Neuronal stem cell (in vitro differentiated cells): ENCODE results near the gene ARHGEF26.

Experiments
- DNase-seq: peaks from one replicate; pipeline ENCODE4 v3.0.0-alpha.2; 2013; ENCODE audit warnings: low spot score
- H2AFZ ChIP-seq: one replicate; pipeline ENCODE4 v1.6.1; 2013; ENCODE audit warnings: mild to moderate bottlenecking, low read length, inconsistent platforms
- H2AK5ac ChIP-seq: 2 replicates; pipeline ENCODE4 v1.6.1; 2013; ENCODE audit warnings: low read depth, mild to moderate bottlenecking, inconsistent platforms, low read length, moderate library complexity, mixed read lengths
- H2BK120ac ChIP-seq: 2 replicates; pipeline ENCODE4 v1.6.1; 2013; ENCODE audit warnings: low read depth, mild to moderate bottlenecking, inconsistent platforms, low read length, moderate library complexity, mixed read lengths
- H2BK12ac ChIP-seq: one replicate; pipeline ENCODE4 v1.6.1; 2013; ENCODE audit warnings: low read length, inconsistent platforms
- H2BK15ac ChIP-seq: 2 replicates; pipeline ENCODE4 v1.6.1; 2013; ENCODE audit warnings: mild to moderate bottlenecking, low read length, inconsistent platforms, mixed read lengths
- H2BK5ac ChIP-seq: one replicate; pipeline ENCODE4 v1.6.1; 2013; ENCODE audit warnings: inconsistent platforms, mild to moderate bottlenecking, low read length, moderate library complexity
- H3K14ac ChIP-seq: one replicate; pipeline ENCODE4 v1.6.1; 2013; ENCODE audit warnings: low read length, inconsistent platforms
- H3K18ac ChIP-seq: 2 replicates; pipeline ENCODE4 v1.6.1; 2013; ENCODE audit warnings: low read length, inconsistent platforms
- H3K23ac ChIP-seq: 2 replicates; pipeline ENCODE4 v1.6.1; 2013; ENCODE audit warnings: low read depth, mild to moderate bottlenecking, mixed read lengths, low read length, inconsistent platforms; ENCODE audit not compliant: poor library complexity
- H3K27ac ChIP-seq: replicated peaks from 3 replicates; pipeline ENCODE4 v1.5.1; 2013; ENCODE audit warnings: low read length, inconsistent platforms
- H3K27me3 ChIP-seq, 3 experiments: 2 replicates each; pipeline ENCODE4 v1.6.1; 2013; ENCODE audit warnings: low read length in 3 of 3, mild to moderate bottlenecking in 2 of 3, inconsistent platforms in 1 of 3, low read depth in 1 of 3, mixed read lengths in 1 of 3, moderate library complexity in 1 of 3; ENCODE audit not compliant: control insufficient read depth in 3 of 3, insufficient read depth in 3 of 3
- H3K36me3 ChIP-seq, 2 donors: replicated peaks in 1 of 2; 2 replicates each; pipeline ENCODE4 v1.6.1; 2013; ENCODE audit warnings: low read length in 2 of 2; ENCODE audit not compliant: control insufficient read depth in 2 of 2, insufficient read depth in 2 of 2
- H3K4ac ChIP-seq: 2 replicates; pipeline ENCODE4 v1.6.1; 2013; ENCODE audit warnings: inconsistent platforms, mild to moderate bottlenecking, low read length, moderate library complexity
- H3K4me1 ChIP-seq, 2 donors: 1 replicate in 1 of 2; 2 replicates in 1 of 2; pipeline ENCODE4 v1.6.1; 2013; ENCODE audit warnings: low read length in 2 of 2, low read depth in 1 of 2; ENCODE audit not compliant: control insufficient read depth in 2 of 2, insufficient read depth in 1 of 2
- H3K4me2 ChIP-seq: one replicate; pipeline ENCODE4 v1.6.1; 2013; ENCODE audit warnings: mild to moderate bottlenecking, low read length, inconsistent platforms; ENCODE audit not compliant: insufficient read depth, poor library complexity, severe bottlenecking
- H3K4me3 ChIP-seq, 2 donors: 2 replicates each; pipeline ENCODE4 v1.5.1; 2013; ENCODE audit warnings: low read length in 2 of 2, mild to moderate bottlenecking in 2 of 2, inconsistent platforms in 1 of 2, moderate library complexity in 1 of 2
- H3K79me1 ChIP-seq: one replicate; pipeline ENCODE4 v1.6.1; 2013; ENCODE audit warnings: low read depth, mild to moderate bottlenecking, inconsistent platforms, low read length, moderate library complexity
- H3K9ac ChIP-seq: one replicate; pipeline ENCODE4 v1.6.1; 2013; ENCODE audit warnings: mild to moderate bottlenecking, low read depth, low read length, inconsistent platforms; ENCODE audit not compliant: poor library complexity
- H3K9me3 ChIP-seq, 2 donors: replicated peaks in 1 of 2; 2 replicates each; pipeline versions ENCODE3 to v1.6.1; 2013; ENCODE audit warnings: low read length in 2 of 2, mild to moderate bottlenecking in 2 of 2, inconsistent platforms in 1 of 2, low read depth in 1 of 2, mixed read lengths in 1 of 2, moderate library complexity in 1 of 2; ENCODE audit not compliant: control insufficient read depth in 2 of 2, insufficient read depth in 1 of 2
- H4K8ac ChIP-seq: one replicate; pipeline ENCODE4 v1.6.1; 2013; ENCODE audit warnings: low read depth, mild to moderate bottlenecking, inconsistent platforms, low read length, moderate library complexity
- H4K91ac ChIP-seq: one replicate; pipeline ENCODE4 v1.6.1; 2013; ENCODE audit warnings: low read length, low read depth, mild to moderate bottlenecking, inconsistent platforms; ENCODE audit not compliant: poor library complexity
- WGBS, 2 donors: extraction: QIAGEN DNeasy Blood & Tissue Kit; methylation state at CpG; one replicate each; pipeline ENCODE4 v1.1.7; 2013; ENCODE audit warnings: missing lambda C conversion rate in 2 of 2, mixed read lengths in 1 of 2; ENCODE audit not compliant: insufficient read length in 2 of 2, insufficient replicate concordance in 1 of 2; ENCODE audit errors: extremely low coverage in 2 of 2; 5-methylcytosine and 5-hydroxymethylcytosine counted together

Gene ARHGEF26

DNA sequence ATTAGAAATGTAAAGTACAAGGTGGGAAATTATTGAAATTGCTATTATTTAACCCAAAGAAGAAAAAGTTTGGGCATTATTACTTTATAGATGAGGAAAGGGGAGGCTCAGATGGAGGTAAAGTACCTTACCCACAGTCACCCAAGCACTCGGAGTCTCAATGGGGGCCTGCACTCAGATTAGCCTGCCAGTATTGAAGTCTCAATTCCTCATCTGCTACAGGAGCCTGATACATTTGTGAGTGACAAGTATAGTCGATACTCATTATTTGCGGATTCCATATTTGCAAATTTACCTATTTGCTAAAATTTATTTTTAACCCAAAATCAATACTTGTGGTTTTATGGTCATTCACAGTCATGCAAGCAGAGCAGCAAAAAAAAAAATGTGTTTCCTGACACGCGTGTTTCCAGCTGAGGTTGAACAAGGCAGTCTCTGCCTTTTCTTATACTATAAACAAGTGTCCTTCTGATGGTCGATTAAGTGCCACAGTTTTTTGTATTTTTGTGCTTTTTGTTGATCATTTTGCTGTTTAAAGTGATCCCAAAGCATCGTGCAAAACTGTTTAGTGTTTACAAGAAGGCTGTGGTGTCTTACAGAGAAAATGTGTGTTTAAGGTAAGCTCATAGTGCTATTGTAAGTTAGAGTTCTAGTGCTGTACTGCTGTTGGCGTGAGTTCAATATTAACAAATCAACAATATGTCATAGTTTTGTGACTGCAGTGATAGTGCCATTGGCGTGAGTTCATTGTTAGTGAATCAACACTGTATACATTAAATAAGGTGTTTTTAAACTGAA is 48.0 kb downstream of the ARHGEF26 start:
- Histone ChIP-seq H3K9me3 (no peaks in the 10 kb centered on the region), H3K23ac (no peak overlapping the region), H2BK120ac (no peak overlapping the region), H3K18ac (no peak overlapping the region), H3K36me3 (no peaks in the 10 kb centered on the region), H2BK15ac (no peak overlapping the region), H3K4me2 (no peak overlapping the region), H3K27ac (no peak overlapping the region), H2BK12ac (no peak overlapping the region), H4K91ac (no peak overlapping the region), H3K4me3 (no peak overlapping the region), H3K27me3 (no peaks in the 10 kb centered on the region), H2AK5ac (no peak overlapping the region), H3K14ac (no peak overlapping the region), H4K8ac (no peak overlapping the region), H3K4ac (no peak overlapping the region), H2AFZ (no peak overlapping the region), H2BK5ac (no peak overlapping the region), H3K4me1 (peaks cover 0 to 13% of the 10 kb centered on the region in 2 donors), H3K9ac (no peak overlapping the region), H3K79me1 (no peaks in the 10 kb centered on the region)
- no peak for DNase-seq
- whole genome bisulfite sequencing, 2 donors, result no CpG with 5 or more reads among the region's 9 CpGs

DNA sequence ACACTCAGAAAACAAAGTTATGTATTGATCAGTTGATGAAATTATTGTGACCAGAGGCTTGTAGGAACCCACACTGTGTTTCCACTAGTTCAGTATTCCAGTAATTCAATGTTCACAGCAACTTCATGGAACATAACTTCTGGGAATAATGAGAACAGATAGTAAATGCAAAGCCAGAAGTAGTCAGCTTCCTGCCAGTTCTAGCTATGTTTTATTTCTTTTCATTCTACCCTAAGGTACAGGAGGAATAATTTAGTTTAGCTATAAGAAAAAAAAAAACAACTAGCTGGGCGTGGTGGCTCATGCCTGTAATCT is 48.6 kb downstream of the ARHGEF26 start:
- no peak overlapping the region for H3K4me3 ChIP-seq
- no peak overlapping the region for H3K4ac ChIP-seq
- no peak overlapping the region for H4K91ac ChIP-seq
- no peak overlapping the region for H3K9ac ChIP-seq
- no peak overlapping the region for H2AFZ ChIP-seq
- H2BK5ac ChIP-seq, result no peak overlapping the region
- no peaks in the 10 kb centered on the region for H3K9me3 ChIP-seq
- no peak overlapping the region for H2BK120ac ChIP-seq
- no peak overlapping the region for H2BK15ac ChIP-seq
- peaks cover 0 to 11% of the 10 kb centered on the region in 2 donors for H3K4me1 ChIP-seq
- no peaks in the 10 kb centered on the region for H3K36me3 ChIP-seq
- H3K27me3 ChIP-seq, result no peaks in the 10 kb centered on the region
- no peak overlapping the region for H4K8ac ChIP-seq
- no peak overlapping the region for H3K27ac ChIP-seq
- no peak overlapping the region for H3K18ac ChIP-seq
- H2AK5ac ChIP-seq, result no peak overlapping the region
- no peak overlapping the region for H3K14ac ChIP-seq
- WGBS, 2 donors, result no CpG with 5 or more reads among the region's 1 CpG
- no peak for DNase-seq
- no peaks in the 10 kb centered on the region for H3K79me1 ChIP-seq
- no peak overlapping the region for H2BK12ac ChIP-seq
- H3K4me2 ChIP-seq, result no peak overlapping the region
- H3K23ac ChIP-seq, result no peak overlapping the region

DNA sequence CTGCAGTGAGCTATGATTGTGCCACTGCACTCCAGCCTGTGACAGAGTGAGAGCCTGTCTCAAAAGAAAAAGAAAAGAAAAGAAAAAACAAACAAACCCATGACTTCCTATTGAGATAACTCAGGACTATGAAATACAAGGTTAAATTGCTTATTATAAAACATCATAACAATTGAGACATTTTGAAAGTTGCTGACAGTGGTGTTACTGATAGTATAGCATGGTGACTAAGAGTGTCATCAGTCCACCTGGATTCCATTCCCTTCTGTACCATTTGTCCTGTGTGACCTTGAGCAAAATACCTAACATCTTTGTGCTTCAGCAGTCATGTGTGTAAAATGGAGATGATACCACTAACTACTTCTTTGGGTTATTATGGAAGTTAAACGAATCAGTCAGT is 49.1 kb downstream of the ARHGEF26 start:
- Histone ChIP-seq H2BK15ac (no peak overlapping the region), H3K9me3 (no peaks in the 10 kb centered on the region), H3K27me3 (no peaks in the 10 kb centered on the region), H3K36me3 (no peaks in the 10 kb centered on the region), H4K8ac (no peak overlapping the region), H3K4ac (no peak overlapping the region), H2AK5ac (no peak overlapping the region), H3K4me3 (no peak overlapping the region), H3K14ac (no peak overlapping the region), H2BK120ac (no peak overlapping the region), H3K23ac (no peak overlapping the region), H3K18ac (no peak overlapping the region), H3K4me2 (no peak overlapping the region), H2AFZ (no peak overlapping the region), H2BK12ac (no peak overlapping the region), H2BK5ac (no peak overlapping the region), H4K91ac (no peak overlapping the region), H3K9ac (no peak overlapping the region), H3K27ac (no peak overlapping the region), H3K4me1 (peaks cover 0 to 5% of the 10 kb centered on the region in 2 donors), H3K79me1 (no peaks in the 10 kb centered on the region)
- no peak for DNase-seq
- WGBS, 2 donors, result no CpG with 5 or more reads among the region's 1 CpG

DNA sequence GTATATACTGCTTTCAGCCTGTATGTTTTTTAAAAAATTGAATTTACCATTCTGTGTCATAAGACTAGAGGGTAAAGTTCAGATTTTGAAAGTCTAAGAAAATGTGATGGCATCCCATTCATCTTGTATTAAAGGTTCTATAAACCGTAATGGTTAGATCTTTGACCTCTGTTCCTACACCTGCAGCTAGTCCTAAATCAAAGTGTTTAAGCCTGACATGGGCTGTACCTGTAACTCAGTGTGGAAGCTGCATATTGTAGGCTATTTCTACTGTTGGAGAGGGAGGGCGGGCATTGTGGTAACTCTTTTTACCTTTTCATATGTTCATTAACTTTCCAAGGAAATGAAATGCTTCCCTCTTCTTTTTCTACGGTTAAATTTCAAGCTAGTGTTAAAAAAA is 53.9 kb downstream of the ARHGEF26 start:
- no peak overlapping the region for H2BK120ac ChIP-seq
- no peak overlapping the region for H2BK12ac ChIP-seq
- WGBS, 2 donors, result no CpG with 5 or more reads among the region's 3 CpGs
- H3K14ac ChIP-seq, result no peak overlapping the region
- H3K23ac ChIP-seq, result no peak overlapping the region
- H3K79me1 ChIP-seq, result no peaks in the 10 kb centered on the region
- no peak overlapping the region for H2BK15ac ChIP-seq
- DNase-seq, result no peak
- peaks cover 0 to 10% of the 10 kb centered on the region in 2 donors for H3K9me3 ChIP-seq
- H4K8ac ChIP-seq, result no peak overlapping the region
- H3K27ac ChIP-seq, result no peak overlapping the region
- no peak overlapping the region for H3K9ac ChIP-seq
- no peak overlapping the region for H2AFZ ChIP-seq
- no peak overlapping the region for H3K4me3 ChIP-seq
- H2BK5ac ChIP-seq, result no peak overlapping the region
- no peak overlapping the region for H3K4me2 ChIP-seq
- no peak overlapping the region for H2AK5ac ChIP-seq
- no peaks in the 10 kb centered on the region for H3K36me3 ChIP-seq
- no peak overlapping the region for H3K18ac ChIP-seq
- no peaks in the 10 kb centered on the region for H3K27me3 ChIP-seq
- no peak overlapping the region for H3K4ac ChIP-seq
- H4K91ac ChIP-seq, result no peak overlapping the region
- peaks cover 0 to 4% of the 10 kb centered on the region in 2 donors for H3K4me1 ChIP-seq
